BJ (cell line): ENCODE results near the gene SLC35A3. TPM values are rescaled to one million over a fixed set of nuclear protein-coding genes. Genes with fewer than 3 reads are reported as not detected.
"Not testable (repeated sequence)": the region's sequence is repeated elsewhere in the genome, so short reads cannot be mapped to it uniquely, and the experiment has no call there.

Experiments used
- CTCF ChIA-PET: fragments of 350-600 bp; formaldehyde crosslinking; extraction: SDS; loops from one replicate; lab custom pipeline; 2021; ENCODE audit warnings: antibody characterized with exemption, inconsistent platforms; lab: Yijun Ruan, JAX
- POLR2A ChIA-PET: fragments of 300-600 bp; sonication (Branson Sonifier 250); formaldehyde crosslinking; extraction: SDS; loops from one replicate; lab custom pipeline; 2021; ENCODE audit warnings: antibody characterized with exemption; lab: Charles Lee
- DNase-seq: peaks from one replicate; pipeline ENCODE4 v3.0.0-alpha.2; 2011; ENCODE audit warnings: low read depth
- H3K27me3 ChIP-seq: 2 replicates; pipeline ENCODE4 v1.6.0; 2011; ENCODE audit warnings: low read length; ENCODE audit not compliant: control insufficient read depth, insufficient read depth
- H3K36me3 ChIP-seq: 2 replicates; pipeline ENCODE4 v1.5.1; 2011; ENCODE audit warnings: low read length; ENCODE audit not compliant: control insufficient read depth, insufficient read depth
- H3K4me3 ChIP-seq: 2 replicates; pipeline ENCODE4 v1.5.1; 2011; ENCODE audit warnings: low read depth, mild to moderate bottlenecking, control low read depth, low read length
- polyA plus RNA-seq: library from polyadenylated mRNA; depleted of rRNA; stranded (reverse); fragments of >200 nt; gene quantifications from 2 replicates; pipeline ENCODE4 v1.2.3, GENCODE V29; 2011
- TF ChIP-seq, protein P1 (sequence below): IDR thresholded peaks from 2 replicates; pipeline ENCODE4 v1.5.1; 2011; ENCODE audit warnings: low read depth, mild to moderate bottlenecking, control low read depth, inconsistent platforms, low read length, moderate library complexity; ENCODE audit not compliant: insufficient read depth

The SLC35A3 gene
- polyA plus RNA-seq, 1 experiment, result 7.8 TPM

DNA sequence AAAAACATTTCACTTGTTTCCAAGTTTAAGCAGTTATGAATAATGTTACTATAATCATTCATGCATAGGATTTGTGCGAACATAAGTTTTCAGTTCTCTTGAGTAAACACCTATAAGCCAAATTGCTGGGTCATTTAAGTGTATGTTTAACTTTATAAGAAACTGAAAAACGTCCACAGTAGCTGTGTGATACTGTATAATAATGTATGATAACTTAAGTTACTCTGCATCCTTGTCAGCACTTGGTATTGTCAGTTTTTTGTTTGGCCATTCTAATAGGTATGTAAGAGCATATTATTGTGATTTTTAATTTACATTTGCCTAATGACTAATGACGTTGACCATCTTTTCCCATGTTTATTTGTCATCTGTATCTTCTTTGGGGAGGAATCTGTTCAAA, 14.4 kb upstream of the SLC35A3 start:
- DNase-seq, result no peak
- Histone ChIP-seq H3K27me3 (no peaks in the 10 kb centered on the region), H3K4me3 (no peak overlapping the region), H3K36me3 (no peaks in the 10 kb centered on the region)
- TF ChIP-seq, protein P1, sequence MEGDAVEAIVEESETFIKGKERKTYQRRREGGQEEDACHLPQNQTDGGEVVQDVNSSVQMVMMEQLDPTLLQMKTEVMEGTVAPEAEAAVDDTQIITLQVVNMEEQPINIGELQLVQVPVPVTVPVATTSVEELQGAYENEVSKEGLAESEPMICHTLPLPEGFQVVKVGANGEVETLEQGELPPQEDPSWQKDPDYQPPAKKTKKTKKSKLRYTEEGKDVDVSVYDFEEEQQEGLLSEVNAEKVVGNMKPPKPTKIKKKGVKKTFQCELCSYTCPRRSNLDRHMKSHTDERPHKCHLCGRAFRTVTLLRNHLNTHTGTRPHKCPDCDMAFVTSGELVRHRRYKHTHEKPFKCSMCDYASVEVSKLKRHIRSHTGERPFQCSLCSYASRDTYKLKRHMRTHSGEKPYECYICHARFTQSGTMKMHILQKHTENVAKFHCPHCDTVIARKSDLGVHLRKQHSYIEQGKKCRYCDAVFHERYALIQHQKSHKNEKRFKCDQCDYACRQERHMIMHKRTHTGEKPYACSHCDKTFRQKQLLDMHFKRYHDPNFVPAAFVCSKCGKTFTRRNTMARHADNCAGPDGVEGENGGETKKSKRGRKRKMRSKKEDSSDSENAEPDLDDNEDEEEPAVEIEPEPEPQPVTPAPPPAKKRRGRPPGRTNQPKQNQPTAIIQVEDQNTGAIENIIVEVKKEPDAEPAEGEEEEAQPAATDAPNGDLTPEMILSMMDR, result no peak
- CTCF ChIA-PET, result interaction anchor here (1.1 kb wide), 1 partner anchor 29 kb away, joined by 3 read pairs; no protein-coding TSS in a partner anchor
- POLR2A ChIA-PET, result no interaction called here

GRCh38 chr1:99956755-99957154, 13.0 kb upstream of the SLC35A3 start:
- DNase-seq, result peak; percentile 75
- ChIA-PET POLR2A (no interaction called here), CTCF (no interaction called here)
- TF ChIP-seq, protein P1, result peak; percentile 38
- H3K4me3 ChIP-seq, result no peak overlapping the region
- H3K36me3 ChIP-seq, result no peaks in the 10 kb centered on the region
- H3K27me3 ChIP-seq, result no peaks in the 10 kb centered on the region

GRCh38 chr1:99957818-99958217, 12.0 kb upstream of the SLC35A3 start:
- ChIA-PET CTCF (interaction anchor here (1.5 kb wide), 1 partner anchor 12 kb away, joined by 3 read pairs; the partner anchor contains the start of gene SLC35A3), POLR2A (no interaction called here)
- Histone ChIP-seq H3K27me3 (no peaks in the 10 kb centered on the region), H3K4me3 (no peak overlapping the region), H3K36me3 (no peaks in the 10 kb centered on the region)
- DNase-seq, result no peak
- TF ChIP-seq, protein P1, result no peak

DNA sequence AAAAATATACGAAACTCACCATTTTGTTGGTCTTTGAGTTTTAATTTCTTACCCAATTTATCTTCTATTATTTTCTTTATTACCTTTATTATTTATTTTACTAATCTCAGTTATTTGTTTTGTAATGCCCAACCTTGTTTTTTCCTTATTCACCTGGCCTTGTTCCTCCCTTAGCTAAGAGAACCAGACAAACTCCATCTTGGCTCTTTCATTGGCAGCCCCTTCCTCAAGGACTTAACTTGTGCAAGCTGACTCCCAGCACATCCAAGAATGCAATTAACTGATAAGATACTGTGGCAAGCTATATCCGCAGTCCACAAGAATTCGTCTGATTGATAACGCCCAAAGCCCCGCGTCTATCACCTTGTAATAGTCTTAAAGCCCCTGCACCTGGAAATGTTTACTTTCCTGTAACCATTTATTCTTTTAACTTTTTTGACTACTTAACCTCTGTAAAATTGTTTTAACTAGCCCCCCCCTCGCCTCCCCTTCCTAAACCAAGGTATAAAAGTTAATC, 10.5 kb upstream of the SLC35A3 start:
- H3K4me3 ChIP-seq, POLR2A ChIA-PET, H3K27me3 ChIP-seq, H3K36me3 ChIP-seq, DNase-seq: not testable (repeated sequence)
- CTCF ChIA-PET, result interaction anchor here (0.7 to 1.5 kb wide), 3 partner anchors 10 to 90 kb away, joined by 3 read pairs; partner anchors contain the start of gene SLC35A3

GRCh38 chr1:99960260-99960659, 9.5 kb upstream of the SLC35A3 start:
- POLR2A ChIA-PET, H3K36me3 ChIP-seq, H3K4me3 ChIP-seq, DNase-seq, H3K27me3 ChIP-seq: not testable (repeated sequence)
- CTCF ChIA-PET, result interaction anchor here (0.7 kb wide), 1 partner anchor 47 kb away, joined by 3 read pairs; no protein-coding TSS in a partner anchor

GRCh38 chr1:99963041-99963795, 6.6 kb upstream of the SLC35A3 start:
- CTCF ChIA-PET, result no interaction called here
- no peak overlapping the region for H3K4me3 ChIP-seq
- H3K36me3 ChIP-seq, result no peaks in the 10 kb centered on the region
- no peaks in the 10 kb centered on the region for H3K27me3 ChIP-seq
- no peak for DNase-seq
- POLR2A ChIA-PET, result no interaction called here
- TF ChIP-seq, protein P1, result no peak
